ENCODE measurements around the gene UBASH3B. TPM values are rescaled to one million over a fixed set of nuclear protein-coding genes. Genes with fewer than 3 reads are reported as not detected.

The UBASH3B gene
- total and polyA plus RNA-seq, 2 of the 13 experiments (the other 11 are each of a cell fraction or from before 2014, with no cell fraction given): 4.4 to 7.6 TPM

GRCh38 chr11:122843281-122844141 is 188.0 kb downstream of the UBASH3B start (continued):
- TF ChIP-seq NR2F6 (IDR thresholded peaks at IDR 0.05): no peak
- TF ChIP-seq NR2F6 (CRISPR knock-in tag; IDR thresholded peaks at IDR 0.05): peak; percentile 67; the same call in 1 of the 2 replicates
- TF ChIP-seq ZFP41 (CRISPR knock-in tag; IDR thresholded peaks at IDR 0.05; ENCODE audit: borderline replicate concordance): no peak
- TF ChIP-seq ZNF3 (CRISPR knock-in tag; IDR thresholded peaks at IDR 0.05): no peak
- no peak for TF ChIP-seq KLF13 (CRISPR knock-in tag; IDR thresholded peaks at IDR 0.05)
- TF ChIP-seq CERS6 (CRISPR knock-in tag; IDR thresholded peaks at IDR 0.05): no peak
- TF ChIP-seq MED1 (CRISPR knock-in tag; IDR thresholded peaks at IDR 0.05): no peak
- 0 out of 2 replicates have a peak, but pooled peaks have one; percentile 46 for TF ChIP-seq FOXK1 (CRISPR knock-in tag; IDR thresholded peaks at IDR 0.05; ENCODE audit: borderline replicate concordance, low read depth)
- TF ChIP-seq FOXP1 (IDR thresholded peaks at IDR 0.05): no peak
- peak; percentile 31 for TF ChIP-seq FOXP1 (CRISPR knock-in tag; IDR thresholded peaks at IDR 0.05)
- no peak for TF ChIP-seq ZBTB26 (CRISPR knock-in tag; IDR thresholded peaks at IDR 0.05; ENCODE audit: borderline replicate concordance)
- TF ChIP-seq PRPF4 (IDR thresholded peaks at IDR 0.05; ENCODE audit: low read depth, low read length, poor library complexity, severe bottlenecking): no peak
- 0 out of 2 replicates have a peak, but pooled peaks have one; percentile 23 for TF ChIP-seq MIER3 (CRISPR knock-in tag; IDR thresholded peaks at IDR 0.05; ENCODE audit: borderline replicate concordance)
- 0 out of 2 replicates have a peak, but pooled peaks have one; percentile 41 for TF ChIP-seq RXRB (CRISPR knock-in tag; IDR thresholded peaks at IDR 0.05; ENCODE audit: borderline replicate concordance)
- no peak for TF ChIP-seq ZNF800 (CRISPR knock-in tag; IDR thresholded peaks at IDR 0.05)
- no peak for TF ChIP-seq ZNF652 (CRISPR knock-in tag; IDR thresholded peaks at IDR 0.05; ENCODE audit: borderline replicate concordance, low read depth)
- peak; percentile 59; the same call in 1 of the 2 replicates for TF ChIP-seq GATAD2A (CRISPR knock-in tag; IDR thresholded peaks at IDR 0.05)
- TF ChIP-seq ZBTB21 (CRISPR knock-in tag; IDR thresholded peaks at IDR 0.05): peak; percentile 72; the same call in 1 of the 2 replicates
- no peak for TF ChIP-seq ZNF564 (CRISPR knock-in tag; IDR thresholded peaks at IDR 0.05)
- no peak for TF ChIP-seq ZNF136 (CRISPR knock-in tag; IDR thresholded peaks at IDR 0.05; ENCODE audit: low read depth)
- TF ChIP-seq JUN (CRISPR knock-in tag; IDR thresholded peaks at IDR 0.05): 0 out of 2 replicates have a peak, but pooled peaks have one; percentile 49
- no peak for TF ChIP-seq ZNF24 (IDR thresholded peaks at IDR 0.05)
- TF ChIP-seq HHEX (CRISPR knock-in tag; IDR thresholded peaks at IDR 0.05): 0 out of 2 replicates have a peak, but pooled peaks have one; percentile 32

Data from HepG2 (cell line).